ENCODE results near the gene PMEL. TPM values are rescaled to one million over a fixed set of nuclear protein-coding genes. Genes with fewer than 3 reads are reported as not detected.

PMEL gene
- total and polyA plus RNA-seq, 2 of the 4 experiments (the other 2 are of a cell fraction): 1.4 to 5.8 TPM

DNA sequence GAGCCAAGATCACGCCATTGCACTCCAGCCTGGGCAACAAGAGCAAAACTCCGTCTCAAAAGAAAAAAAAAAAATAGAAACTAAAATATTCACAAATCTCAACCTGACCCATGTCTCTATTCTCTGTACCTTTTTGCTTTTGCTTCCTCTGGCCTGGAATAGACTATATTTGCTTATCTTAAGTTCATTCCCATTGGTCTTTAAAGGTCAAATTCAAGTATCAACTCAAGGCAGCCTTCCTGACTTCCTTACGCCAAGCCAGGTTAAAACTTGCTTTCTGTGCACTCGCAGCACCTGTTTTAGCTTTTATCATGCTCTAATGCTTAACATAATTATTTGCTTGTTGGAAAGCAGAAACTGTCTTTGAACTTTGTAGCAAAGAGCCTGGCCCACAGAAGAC is 52.9 kb downstream of the PMEL start:
- no TSS peak for BruUV-seq (replicated peaks)
- H3K14ac ChIP-seq (replicated peaks; ENCODE audit: low read depth, low read length): no peak overlapping the region
- peaks cover 3% of the 10 kb centered on the region; the same call in 1 of the 2 replicates for H3K36me3 ChIP-seq (ENCODE audit: control insufficient read depth, insufficient read depth, low read length)
- no peak overlapping the region for H4K91ac ChIP-seq (ENCODE audit: insufficient read depth, low read depth, low read length)
- intact Hi-C loops (cut with micrococcal nuclease) (loop anchor here (1.0 to 10.0 kb wide), 3 partner anchors 8 to 1492 kb away; no protein-coding TSS in a partner anchor), in situ Hi-C loops (cut with MboI; ENCODE audit: low sequenced_read_pairs) (no loop called here), dilution Hi-C loops (cut with HindIII; ENCODE audit: low sequenced_read_pairs, unreplicated experiment) (no loop called here)
- no peaks in the 10 kb centered on the region; the same call in 1 of the 2 replicates for H3K9me1 ChIP-seq (ENCODE audit: insufficient read depth, low read length)
- no peak overlapping the region for H2AK9ac ChIP-seq (replicated peaks; ENCODE audit: low read depth, low read length, poor library complexity)
- no peak overlapping the region for H3K56ac ChIP-seq (ENCODE audit: extremely low read depth, insufficient read depth, low read length)
- no CpG with 5 or more reads among the region's 4 CpGs for WGBS, 2 experiments (ENCODE audit: extremely low coverage in 2 of 2, insufficient read length in 1 of 2)
- no peak overlapping the region for H3K23ac ChIP-seq (ENCODE audit: low read depth, low read length)
- no peak overlapping the region for H3K27ac ChIP-seq (ENCODE audit: insufficient read depth, low read length)
- no peak overlapping the region for H2BK20ac ChIP-seq (ENCODE audit: low read depth, low read length)
- H3K79me1 ChIP-seq (ENCODE audit: low read depth in 1 of 2, low read length in 2 of 2): peaks cover 21 to 51% of the 10 kb centered on the region in 2 experiments
- ATAC-seq (ENCODE audit: low read depth) (no peak), DNase-seq (no peak)
- no peak overlapping the region for H4K8ac ChIP-seq (ENCODE audit: low read depth in 2 of 2, low read length in 2 of 2)
- H2BK120ac ChIP-seq (ENCODE audit: low read depth, low read length): no peak overlapping the region
- H3K4ac ChIP-seq (ENCODE audit: low read depth, low read length): no peak overlapping the region
- TF ChIP-seq MXI1 (IDR thresholded peaks at IDR 0.05; ENCODE audit: borderline replicate concordance, low read depth, low read length): no peak
- no peak for TF ChIP-seq NFE2L2 (IDR thresholded peaks at IDR 0.05; ENCODE audit: low read depth, low read length)
- no peak for TF ChIP-seq MAZ (IDR thresholded peaks at IDR 0.05; ENCODE audit: borderline replicate concordance, low read depth, low read length)
- no peak for TF ChIP-seq ELK1 (IDR thresholded peaks at IDR 0.05; ENCODE audit: borderline replicate concordance, low read depth, low read length)
- no peak for TF ChIP-seq MAFK (IDR thresholded peaks at IDR 0.05; ENCODE audit: low read depth, low read length)
- no peak for TF ChIP-seq FOS (IDR thresholded peaks at IDR 0.05; ENCODE audit: low read depth, low read length)
- TF ChIP-seq SMC3 (IDR thresholded peaks at IDR 0.05; ENCODE audit: low read depth, low read length): no peak
- TF ChIP-seq USF2 (IDR thresholded peaks at IDR 0.05; ENCODE audit: low read depth, low read length): no peak
- TF ChIP-seq RFX5 (IDR thresholded peaks at IDR 0.05; ENCODE audit: low read depth, low read length): no peak
- TF ChIP-seq BHLHE40 (IDR thresholded peaks at IDR 0.05; ENCODE audit: low read depth, low read length): no peak
- no peak for TF ChIP-seq RAD21 (IDR thresholded peaks at IDR 0.05; ENCODE audit: low read length)
- TF ChIP-seq POLR2A (IDR thresholded peaks at IDR 0.05; ENCODE audit: low read depth, low read length): no peak
- TF ChIP-seq, protein P1, sequence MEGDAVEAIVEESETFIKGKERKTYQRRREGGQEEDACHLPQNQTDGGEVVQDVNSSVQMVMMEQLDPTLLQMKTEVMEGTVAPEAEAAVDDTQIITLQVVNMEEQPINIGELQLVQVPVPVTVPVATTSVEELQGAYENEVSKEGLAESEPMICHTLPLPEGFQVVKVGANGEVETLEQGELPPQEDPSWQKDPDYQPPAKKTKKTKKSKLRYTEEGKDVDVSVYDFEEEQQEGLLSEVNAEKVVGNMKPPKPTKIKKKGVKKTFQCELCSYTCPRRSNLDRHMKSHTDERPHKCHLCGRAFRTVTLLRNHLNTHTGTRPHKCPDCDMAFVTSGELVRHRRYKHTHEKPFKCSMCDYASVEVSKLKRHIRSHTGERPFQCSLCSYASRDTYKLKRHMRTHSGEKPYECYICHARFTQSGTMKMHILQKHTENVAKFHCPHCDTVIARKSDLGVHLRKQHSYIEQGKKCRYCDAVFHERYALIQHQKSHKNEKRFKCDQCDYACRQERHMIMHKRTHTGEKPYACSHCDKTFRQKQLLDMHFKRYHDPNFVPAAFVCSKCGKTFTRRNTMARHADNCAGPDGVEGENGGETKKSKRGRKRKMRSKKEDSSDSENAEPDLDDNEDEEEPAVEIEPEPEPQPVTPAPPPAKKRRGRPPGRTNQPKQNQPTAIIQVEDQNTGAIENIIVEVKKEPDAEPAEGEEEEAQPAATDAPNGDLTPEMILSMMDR (conservative IDR thresholded peaks at IDR 0.05; ENCODE audit: low read depth, low read length): no peak
- TF ChIP-seq CHD1 (IDR thresholded peaks at IDR 0.05; ENCODE audit: low read depth, low read length): no peak
- no peak for TF ChIP-seq RCOR1 (IDR thresholded peaks at IDR 0.05; ENCODE audit: insufficient replicate concordance, low read length)
- TF ChIP-seq CEBPB (IDR thresholded peaks at IDR 0.05; ENCODE audit: low read depth, low read length): no peak
- peaks cover 5% of the 10 kb centered on the region for H4K20me1 ChIP-seq (ENCODE audit: insufficient read depth, low read length)
- no peak overlapping the region for H3K18ac ChIP-seq (ENCODE audit: low read depth, low read length)
- no peaks in the 10 kb centered on the region for H3K27me3 ChIP-seq (ENCODE audit: control insufficient read depth, insufficient read depth, low read length)
- H2AFZ ChIP-seq (replicated peaks; ENCODE audit: low read length, poor library complexity): no peak overlapping the region
- no peaks in the 10 kb centered on the region for H3K9me3 ChIP-seq (ENCODE audit: control insufficient read depth, insufficient read depth, low read length)
- no peak overlapping the region for H3K4me2 ChIP-seq (ENCODE audit: low read depth, low read length)
- POLR2A ChIA-PET (ENCODE audit: unreplicated experiment): no interaction called here
- H2BK5ac ChIP-seq (ENCODE audit: low read depth, low read length, poor library complexity, severe bottlenecking): no peak overlapping the region
- no peak overlapping the region for H4K5ac ChIP-seq (ENCODE audit: low read depth, low read length)
- H3K4me1 ChIP-seq (ENCODE audit: control insufficient read depth, insufficient read depth, low read length): peaks cover 2% of the 10 kb centered on the region
- H2BK15ac ChIP-seq (ENCODE audit: low read depth, low read length): no peak overlapping the region
- no peak overlapping the region for H3K9ac ChIP-seq (ENCODE audit: low read depth, low read length)
- no peak overlapping the region for H3K4me3 ChIP-seq (ENCODE audit: insufficient read depth, low read depth, low read length)
- no peak overlapping the region for H2AK5ac ChIP-seq (ENCODE audit: low read depth, low read length)
- CTCF ChIA-PET: no interaction called here

All from IMR-90 (cell line).